PC-3 (cell line): ENCODE measurements around the gene BNIP5. TPM values are rescaled to one million over a fixed set of nuclear protein-coding genes. Genes with fewer than 3 reads are reported as not detected.

Experiments
- ATAC-seq: fragments of 200-7000 bp; cut with Tn5 transposase; 2 replicates; pipeline ENCODE4 v1.9.1; 2020; ENCODE audit warnings: mild to moderate bottlenecking, moderate library complexity
- BruUV-seq: library from RNA; stranded (reverse); fragments of 400-500 nt; replicated peaks from 2 replicates; lab custom pipeline; 2021; lab: Mats Ljungman, UMichigan
- CTCF ChIA-PET: fragments of 300-600 bp; sonication (Branson Sonifier 250); formaldehyde crosslinking; loops from one replicate; lab custom pipeline; 2022; ENCODE audit warnings: antibody characterized with exemption; lab: Charles Lee
- POLR2A ChIA-PET: fragments of 300-600 bp; sonication (Branson Sonifier 250); formaldehyde crosslinking; loops from one replicate; lab custom pipeline; 2022; ENCODE audit warnings: antibody characterized with exemption; ENCODE audit not compliant: unreplicated experiment; lab: Charles Lee
- DNase-seq: peaks from one replicate; pipeline ENCODE4 v3.0.0-alpha.2; 2015
- H2AFZ ChIP-seq: fragments of 300-600 bp; sonication (generic); 2 replicates; pipeline ENCODE4 v1.6.0; 2016; ENCODE audit warnings: antibody characterized with exemption, low read length
- H3F3A ChIP-seq: fragments of 300-600 bp; sonication (generic); one replicate; pipeline ENCODE4 v1.6.0; 2017; ENCODE audit warnings: antibody characterized with exemption, low read length, control low read depth, mild to moderate bottlenecking; ENCODE audit not compliant: unreplicated experiment
- H3K27ac ChIP-seq: fragments of 300-600 bp; sonication (generic); 2 replicates; pipeline ENCODE4 v1.5.1; 2016; ENCODE audit warnings: mild to moderate bottlenecking, low read length
- H3K27me3 ChIP-seq: fragments of 300-600 bp; sonication (generic); 2 replicates; pipeline ENCODE4 v1.6.1; 2016; ENCODE audit warnings: low read length, mixed read lengths
- H3K36me3 ChIP-seq: fragments of 300-600 bp; sonication (generic); 2 replicates; pipeline ENCODE4 v1.6.1; 2016; ENCODE audit warnings: low read depth, mixed run types, low read length, mixed read lengths
- H3K4me1 ChIP-seq: fragments of 300-600 bp; sonication (generic); 2 replicates; pipeline ENCODE4 v1.5.1; 2016; ENCODE audit warnings: low read length; ENCODE audit not compliant: insufficient read depth
- H3K4me2 ChIP-seq: fragments of 300-600 bp; sonication (generic); 2 replicates; pipeline ENCODE4 v1.6.0; 2016; ENCODE audit warnings: low read length
- H3K4me3 ChIP-seq: fragments of 300-600 bp; sonication (generic); 2 replicates; pipeline ENCODE4 v1.5.1; 2016; ENCODE audit warnings: mild to moderate bottlenecking, low read length, mixed read lengths
- H3K79me2 ChIP-seq: fragments of 300-600 bp; sonication (generic); 2 replicates; pipeline ENCODE4 v1.6.1; 2017; ENCODE audit warnings: low read length, mixed read lengths
- H3K9ac ChIP-seq: fragments of 300-600 bp; sonication (generic); 2 replicates; pipeline ENCODE4 v1.6.0; 2016; ENCODE audit warnings: mild to moderate bottlenecking, low read length
- H3K9me2 ChIP-seq: fragments of 300-600 bp; sonication (generic); replicated peaks from 2 replicates; pipeline ENCODE4 v1.6.1; 2016; ENCODE audit warnings: mixed run types, low read length, mixed read lengths
- H3K9me3 ChIP-seq: fragments of 300-600 bp; sonication (generic); 2 replicates; pipeline ENCODE4 v1.6.1; 2016; ENCODE audit warnings: low read length, mixed read lengths
- H4K20me1 ChIP-seq: fragments of 300-600 bp; sonication (generic); 2 replicates; pipeline ENCODE4 v1.6.1; 2016; ENCODE audit warnings: low read length, mixed read lengths
- CTCF ChIP-seq: fragments of 300-600 bp; sonication (generic); conservative IDR thresholded peaks from 2 replicates; pipeline ENCODE4 v1.5.1; 2017; ENCODE audit warnings: antibody characterized with exemption, low read depth, mild to moderate bottlenecking, low read length
- EZH2 ChIP-seq: fragments of 300-600 bp; sonication (generic); IDR thresholded peaks from one replicate; pipeline ENCODE4 v1.6.1; 2017; ENCODE audit warnings: antibody characterized with exemption, mild to moderate bottlenecking, low read length; ENCODE audit not compliant: unreplicated experiment
- EZH2phosphoT487 ChIP-seq: fragments of 300-600 bp; sonication (generic); IDR thresholded peaks from 2 replicates; pipeline ENCODE4 v1.6.1; 2018; ENCODE audit warnings: mild to moderate bottlenecking, antibody characterized with exemption, low read length, borderline replicate concordance
- intact Hi-C: fragments of 100-400 bp; cut with micrococcal nuclease; formaldehyde crosslinking; loops from 2 replicates; pipeline ENCODE4 v1.9.0; 2023
- total RNA-seq: library from RNA; depleted of rRNA; stranded (reverse); fragments of >200 nt; gene quantifications from 2 replicates; pipeline ENCODE4 v1.2.3, GENCODE V29; 2014

BNIP5 gene
- total RNA-seq, 1 experiment from 2014 or later, result not detected

- Histone ChIP-seq H3K4me2 (no peak overlapping the region), H3K4me3 (no peak overlapping the region), H2AFZ (no peak overlapping the region), H3K27ac (no peak overlapping the region), H3K9ac (no peak overlapping the region), H3K27me3 (no peaks in the 10 kb centered on the region), H3K79me2 (no peaks in the 10 kb centered on the region), H3K4me1 (no peaks in the 10 kb centered on the region), H3K9me2 (no peaks in the 10 kb centered on the region), H3K36me3 (no peaks in the 10 kb centered on the region), H3F3A (no peaks in the 10 kb centered on the region), H4K20me1 (no peaks in the 10 kb centered on the region), H3K9me3 (no peaks in the 10 kb centered on the region)
- CTCF ChIA-PET, result interaction anchor here (0.6 kb wide), 1 partner anchor 814 kb away, joined by 3 read pairs; no protein-coding TSS in a partner anchor
- no peak for TF ChIP-seq EZH2
- TF ChIP-seq CTCF, result no peak
- TF ChIP-seq EZH2phosphoT487, result no peak
- POLR2A ChIA-PET, result interaction anchor here (0.5 kb wide), 1 partner anchor 161 kb away, joined by 4 read pairs; no protein-coding TSS in a partner anchor
- DNase-seq, result no peak
- no TSS peak for BruUV-seq
- no peak for ATAC-seq
- intact Hi-C loops, result no loop called here
Measured at GRCh38 chr6:36357872-36358225, 21.2 kb upstream of the BNIP5 start.

- TF ChIP-seq CTCF, result no peak
- TF ChIP-seq EZH2, result no peak
- TF ChIP-seq EZH2phosphoT487, result no peak
- Histone ChIP-seq H3K4me2 (no peak overlapping the region), H3K36me3 (no peaks in the 10 kb centered on the region), H4K20me1 (no peaks in the 10 kb centered on the region), H3K27ac (no peak overlapping the region), H2AFZ (no peak overlapping the region), H3K9me2 (no peaks in the 10 kb centered on the region), H3F3A (no peaks in the 10 kb centered on the region), H3K9me3 (no peaks in the 10 kb centered on the region), H3K79me2 (no peaks in the 10 kb centered on the region), H3K4me3 (no peak overlapping the region), H3K27me3 (no peaks in the 10 kb centered on the region), H3K9ac (no peak overlapping the region), H3K4me1 (no peaks in the 10 kb centered on the region)
- ATAC-seq (no peak), DNase-seq (no peak)
- no TSS peak for BruUV-seq
- intact Hi-C loops, result no loop called here
- ChIA-PET POLR2A (no interaction called here), CTCF (no interaction called here)
Measured at GRCh38 chr6:36355819-36356218, 19.1 kb upstream of the BNIP5 start.

- H3K36me3 ChIP-seq, result no peaks in the 10 kb centered on the region
- H3K27ac ChIP-seq, result no peak overlapping the region
- no peaks in the 10 kb centered on the region for H3K4me1 ChIP-seq
- intact Hi-C loops, result no loop called here
- no peaks in the 10 kb centered on the region for H3F3A ChIP-seq
- no peak; the same call in 1 of the 2 replicates for ATAC-seq
- DNase-seq, result no peak
- POLR2A ChIA-PET, result no interaction called here
- no peak overlapping the region for H3K4me2 ChIP-seq
- TF ChIP-seq CTCF (no peak), EZH2 (no peak), EZH2phosphoT487 (no peak)
- no TSS peak for BruUV-seq
- no peaks in the 10 kb centered on the region for H3K9me2 ChIP-seq
- H3K79me2 ChIP-seq, result no peaks in the 10 kb centered on the region
- H3K9ac ChIP-seq, result no peak overlapping the region
- CTCF ChIA-PET, result no interaction called here
- H3K27me3 ChIP-seq, result no peaks in the 10 kb centered on the region
- no peaks in the 10 kb centered on the region for H4K20me1 ChIP-seq
- H2AFZ ChIP-seq, result no peak overlapping the region
- H3K4me3 ChIP-seq, result no peak overlapping the region
- H3K9me3 ChIP-seq, result no peaks in the 10 kb centered on the region
Measured at GRCh38 chr6:36353411-36353915, 16.8 kb upstream of the BNIP5 start.
